GM20431 (cell line): ENCODE data around the gene FXYD2.

Source experiments
- in situ Hi-C: fragments of 300-500 bp; cut with MseI, MboI; formaldehyde crosslinking; loops from one replicate; pipeline ENCODE4 v1.15.0; 2020; ENCODE audit warnings: low sequenced_read_pairs; ENCODE audit not compliant: unreplicated experiment

The FXYD2 gene

DNA sequence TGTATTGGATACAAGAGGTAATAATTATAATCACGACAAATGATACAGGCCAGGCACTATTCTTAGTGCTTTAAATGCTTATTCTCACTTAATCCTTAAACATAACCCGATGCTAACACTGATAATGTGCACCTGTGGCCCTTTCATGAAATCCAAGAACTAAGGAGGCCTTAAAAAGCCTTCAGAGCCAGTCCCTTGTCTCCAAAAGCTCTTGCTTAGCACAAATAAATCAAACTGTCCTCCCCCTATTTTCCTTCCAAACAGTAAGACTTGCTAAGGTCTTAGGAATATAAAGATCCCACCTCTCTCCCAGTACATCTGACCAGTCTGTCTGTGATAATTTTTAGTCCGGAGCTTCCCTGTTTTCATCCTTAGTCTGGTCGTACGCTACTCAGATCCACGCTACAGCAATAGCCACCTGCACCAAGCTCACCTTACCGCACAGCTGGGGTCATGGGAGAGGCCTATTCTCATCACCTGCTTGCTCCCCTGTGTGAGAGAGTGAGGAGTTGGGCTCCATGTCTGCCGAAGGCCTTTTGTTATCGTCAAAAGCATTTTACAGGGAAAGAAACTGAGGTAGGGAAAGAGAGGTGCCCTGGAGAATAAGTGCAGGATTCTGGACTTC, 35.1 kb upstream of the FXYD2 start:
- in situ Hi-C loops = no loop called here

DNA sequence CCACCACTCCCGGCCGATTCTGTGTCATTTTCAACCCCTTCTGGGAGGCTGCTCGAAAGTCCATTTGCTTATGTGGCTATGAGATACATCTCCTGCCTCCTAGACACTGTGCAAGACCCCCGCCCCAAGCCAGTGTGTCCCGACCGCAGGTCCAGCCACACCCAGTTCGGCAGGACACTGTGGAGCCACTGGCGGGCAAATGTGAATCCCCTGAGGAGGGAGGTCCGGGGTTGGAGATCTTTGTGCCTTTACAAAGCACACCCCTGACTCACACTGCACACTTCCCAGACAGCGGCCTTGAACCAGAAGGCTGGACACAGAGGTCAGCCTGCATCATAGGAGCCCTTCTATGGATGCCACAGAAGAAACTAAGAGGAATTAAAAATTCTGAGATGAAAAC, 34.5 kb upstream of the FXYD2 start:
- in situ Hi-C loops = no loop called here

DNA sequence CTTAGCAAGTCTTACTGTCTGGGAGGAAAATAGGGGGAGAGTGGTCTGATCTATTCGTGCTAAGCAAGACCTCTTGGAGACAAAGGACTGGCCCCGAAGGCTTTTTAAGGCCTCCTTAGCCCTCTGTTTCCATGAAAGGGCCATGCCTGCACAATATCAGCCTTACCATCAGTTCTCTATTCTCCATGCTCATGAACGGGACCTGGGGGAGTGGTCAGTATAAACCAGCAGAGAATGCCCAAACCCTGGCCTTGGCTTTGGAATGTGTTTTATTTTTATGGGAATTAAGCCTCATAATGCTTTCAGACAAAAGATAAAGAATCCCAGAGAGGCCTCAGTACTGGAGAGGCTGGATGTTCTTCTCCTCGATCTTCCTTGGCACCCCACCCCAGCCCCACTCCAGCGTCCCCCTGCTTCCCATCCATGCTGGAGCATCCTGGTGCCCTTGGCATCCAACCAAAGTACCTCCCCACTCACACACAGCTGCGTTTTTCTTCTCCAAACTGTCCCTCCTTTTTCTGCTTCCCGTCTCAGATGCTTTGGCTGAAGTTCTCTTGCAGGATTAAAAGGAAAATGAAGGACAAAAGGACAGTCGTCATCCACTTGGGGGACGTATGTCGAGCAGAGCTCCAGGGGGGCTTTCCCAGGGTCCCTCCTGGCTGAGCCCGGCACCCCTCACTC, 33.3 kb upstream of the FXYD2 start:
- in situ Hi-C loops = no loop called here

DNA sequence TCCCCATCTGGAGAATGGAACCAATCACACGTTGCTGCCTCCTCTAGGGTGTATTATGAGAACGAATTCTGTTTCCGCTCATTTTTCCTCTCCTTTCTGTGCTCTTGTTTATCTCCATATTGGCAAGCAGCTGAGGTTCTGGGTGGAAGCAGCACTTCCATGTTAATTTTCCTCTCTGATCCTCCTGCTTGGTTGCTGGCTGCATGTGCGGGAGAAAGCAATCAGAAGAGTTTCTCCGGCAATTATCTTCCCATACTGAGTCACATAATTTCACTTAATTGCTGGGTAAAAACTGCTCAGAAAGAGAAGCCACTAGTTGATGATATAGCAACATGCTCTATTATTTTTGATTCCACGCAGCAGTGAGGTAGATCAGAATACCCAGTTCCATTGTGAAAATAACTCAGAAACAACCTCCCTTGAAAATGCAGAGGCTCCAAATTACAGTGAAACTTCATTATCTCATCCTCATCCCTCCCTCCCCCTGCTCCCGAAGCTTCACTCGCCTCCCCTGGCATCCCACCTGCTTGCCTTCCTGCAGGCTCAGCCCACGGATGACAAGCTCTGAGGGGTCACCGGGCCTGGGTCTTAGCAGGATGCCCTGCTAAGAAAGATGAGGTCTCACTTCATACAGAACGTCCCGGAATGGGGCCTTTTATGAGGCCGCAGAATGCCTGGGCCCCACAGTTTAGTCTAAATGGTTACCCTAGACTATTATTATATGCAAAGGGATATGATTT, 31.5 kb upstream of the FXYD2 start:
- in situ Hi-C loops = no loop called here

DNA sequence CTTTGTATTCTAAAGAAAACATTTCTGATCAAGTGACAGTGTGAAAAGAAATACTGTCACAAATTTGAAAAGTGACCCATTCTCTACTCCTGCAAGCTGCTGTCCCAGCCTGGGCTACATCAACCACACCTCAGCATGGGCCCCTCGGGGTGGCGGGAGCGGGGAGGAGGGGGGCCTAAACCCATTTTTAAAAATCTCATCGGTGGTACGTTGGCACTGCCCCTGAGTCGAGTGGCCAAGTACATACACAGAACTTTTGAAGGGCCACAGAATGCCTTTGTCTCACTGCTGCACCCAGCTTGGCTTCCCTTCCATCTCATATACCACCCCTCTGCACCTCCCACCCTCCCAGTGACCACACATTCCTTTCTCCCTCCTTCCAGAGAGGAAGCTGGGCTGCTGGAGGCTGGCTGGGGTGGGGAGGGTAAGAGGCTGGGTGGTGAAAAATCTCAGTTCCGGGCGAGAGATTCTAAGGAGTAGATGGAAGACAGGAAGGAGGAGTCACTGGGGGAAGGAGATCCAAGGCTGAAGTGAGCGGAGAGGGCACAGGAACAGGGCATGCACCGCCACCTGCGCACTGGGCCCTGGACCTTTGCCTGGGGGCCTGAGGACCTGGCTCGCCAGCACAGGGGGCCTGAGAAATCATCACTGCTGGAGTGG, 30.8 kb upstream of the FXYD2 start:
- in situ Hi-C loops = no loop called here

DNA sequence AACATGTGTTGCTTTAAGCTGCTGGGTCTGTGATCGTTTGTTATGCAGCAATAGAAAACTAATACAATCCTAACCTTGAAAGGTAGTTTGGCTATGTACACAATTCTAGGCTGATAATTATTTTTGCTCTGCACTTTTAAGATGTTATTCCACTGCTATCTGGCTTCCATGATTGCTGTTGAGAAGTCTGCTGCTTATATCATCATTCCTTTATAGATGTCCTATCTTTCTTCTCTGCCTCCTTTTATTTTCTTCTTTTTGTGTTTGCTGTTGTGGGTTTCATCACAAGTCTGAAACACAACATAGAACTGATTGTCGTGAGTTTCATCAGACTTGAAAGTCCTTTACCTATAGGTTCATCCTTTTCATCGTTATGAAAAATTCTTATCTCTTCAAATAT, 27.8 kb upstream of the FXYD2 start:
- in situ Hi-C loops = no loop called here

DNA sequence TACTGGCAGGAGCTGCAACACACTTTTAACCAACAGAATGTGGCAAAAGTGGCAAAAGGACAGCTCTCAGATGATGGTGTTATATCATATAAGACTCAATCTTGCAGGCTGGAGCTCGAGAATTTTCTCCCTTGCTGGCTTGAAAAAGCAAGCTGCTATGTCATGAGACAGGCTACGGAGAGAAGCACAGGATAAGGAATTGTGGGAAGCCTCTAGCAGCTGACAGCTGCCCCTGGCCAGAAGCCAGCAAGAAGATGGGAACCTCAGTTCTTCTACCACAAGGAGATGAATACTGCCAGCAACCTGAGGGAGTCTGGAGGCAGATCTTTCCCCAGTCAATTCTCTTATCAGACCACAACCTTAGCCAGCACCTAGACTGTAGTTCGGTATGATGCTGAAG, 27.3 kb upstream of the FXYD2 start:
- in situ Hi-C loops = no loop called here

DNA sequence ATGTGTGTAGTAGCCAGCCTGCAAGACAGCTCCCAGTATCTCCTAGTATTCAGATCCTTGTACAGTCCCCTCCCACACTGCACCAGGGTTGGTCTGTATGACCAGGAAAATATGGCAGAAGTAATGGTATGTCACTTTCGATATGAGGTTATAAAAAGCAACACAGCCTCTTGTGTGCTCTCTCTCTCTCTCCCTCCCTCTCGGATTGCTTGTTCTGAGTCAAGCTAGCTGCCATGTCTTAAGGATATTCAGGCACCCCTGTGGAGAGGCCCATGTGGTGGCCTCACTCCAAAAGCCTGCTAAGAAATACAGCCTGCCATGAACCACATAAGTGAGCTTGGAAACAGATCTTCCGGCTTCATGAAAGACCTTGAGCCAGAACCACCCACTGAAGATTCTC, 26.6 kb upstream of the FXYD2 start:
- in situ Hi-C loops = no loop called here

DNA sequence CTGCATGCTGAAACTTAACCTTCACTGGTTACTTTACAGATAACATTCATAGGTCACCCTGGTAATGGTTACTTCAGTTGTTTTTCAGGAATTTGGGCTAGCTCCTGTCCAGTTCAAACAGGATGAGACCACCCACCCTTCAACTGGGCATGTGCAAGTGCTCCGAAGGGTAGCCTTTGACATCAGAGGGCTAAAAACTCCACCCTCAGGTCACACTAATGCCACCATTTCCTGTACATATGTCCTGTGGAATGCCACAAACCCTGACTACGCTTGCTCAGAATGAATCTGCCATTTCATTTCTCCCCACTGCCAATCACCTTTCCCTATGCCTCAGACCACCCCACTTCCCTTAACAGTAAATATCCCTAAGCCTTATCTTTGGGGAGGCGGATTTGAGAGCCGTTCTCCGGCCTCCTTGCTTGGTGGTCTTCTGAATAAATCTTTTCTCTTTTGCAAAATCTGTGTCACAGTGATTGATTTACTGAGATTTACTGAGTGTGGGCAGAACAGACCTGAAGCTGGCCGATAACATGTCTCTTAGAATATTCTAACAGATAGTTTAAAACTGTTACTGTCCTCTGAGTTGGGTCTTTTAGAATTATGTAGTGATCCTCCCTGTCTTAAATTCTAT, 25.4 kb upstream of the FXYD2 start:
- in situ Hi-C loops = loop anchor here (10.0 kb wide), 1 partner anchor 205 kb away; no protein-coding TSS in a partner anchor

DNA sequence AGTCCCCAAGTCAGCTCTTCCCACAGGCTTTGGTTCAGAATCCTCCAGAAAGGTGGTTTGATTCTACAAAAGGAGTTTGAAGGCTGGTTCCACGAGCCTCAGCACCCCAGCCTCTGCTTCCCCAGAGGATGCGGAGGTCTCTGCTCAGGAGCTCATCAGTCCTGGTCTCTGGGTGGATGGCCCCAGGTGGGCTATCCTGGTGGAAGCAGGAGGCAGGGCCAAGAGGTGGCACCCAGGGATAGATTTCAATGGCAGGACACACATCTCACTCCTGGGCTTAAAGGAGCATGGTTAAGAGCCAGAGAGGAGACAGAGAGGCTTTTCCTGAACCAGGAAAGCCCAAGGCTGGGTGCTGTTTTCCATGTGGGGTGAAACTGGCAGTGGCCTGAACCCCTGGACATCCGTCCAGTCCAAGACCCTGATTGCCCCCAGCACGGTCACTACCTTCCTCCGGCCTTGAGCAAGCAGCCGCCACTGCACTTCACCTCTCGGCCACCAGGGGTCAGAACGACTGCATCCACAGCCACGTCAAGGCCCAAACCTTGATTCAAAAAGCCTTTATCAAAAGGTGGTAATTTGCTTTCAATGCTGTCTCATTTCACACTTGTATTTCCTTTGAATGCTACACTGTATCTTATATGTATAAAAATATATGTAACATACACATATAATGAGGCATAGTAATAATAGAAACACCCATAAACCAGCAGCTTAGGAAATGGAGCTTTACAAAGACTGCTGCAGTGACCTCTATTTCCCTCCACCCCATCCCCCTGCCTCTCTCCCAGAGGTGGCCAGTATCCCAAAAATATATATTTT, 19.3 kb upstream of the FXYD2 start:
- in situ Hi-C loops = loop anchor here (10.0 kb wide), 1 partner anchor 211 kb away; no protein-coding TSS in a partner anchor

DNA sequence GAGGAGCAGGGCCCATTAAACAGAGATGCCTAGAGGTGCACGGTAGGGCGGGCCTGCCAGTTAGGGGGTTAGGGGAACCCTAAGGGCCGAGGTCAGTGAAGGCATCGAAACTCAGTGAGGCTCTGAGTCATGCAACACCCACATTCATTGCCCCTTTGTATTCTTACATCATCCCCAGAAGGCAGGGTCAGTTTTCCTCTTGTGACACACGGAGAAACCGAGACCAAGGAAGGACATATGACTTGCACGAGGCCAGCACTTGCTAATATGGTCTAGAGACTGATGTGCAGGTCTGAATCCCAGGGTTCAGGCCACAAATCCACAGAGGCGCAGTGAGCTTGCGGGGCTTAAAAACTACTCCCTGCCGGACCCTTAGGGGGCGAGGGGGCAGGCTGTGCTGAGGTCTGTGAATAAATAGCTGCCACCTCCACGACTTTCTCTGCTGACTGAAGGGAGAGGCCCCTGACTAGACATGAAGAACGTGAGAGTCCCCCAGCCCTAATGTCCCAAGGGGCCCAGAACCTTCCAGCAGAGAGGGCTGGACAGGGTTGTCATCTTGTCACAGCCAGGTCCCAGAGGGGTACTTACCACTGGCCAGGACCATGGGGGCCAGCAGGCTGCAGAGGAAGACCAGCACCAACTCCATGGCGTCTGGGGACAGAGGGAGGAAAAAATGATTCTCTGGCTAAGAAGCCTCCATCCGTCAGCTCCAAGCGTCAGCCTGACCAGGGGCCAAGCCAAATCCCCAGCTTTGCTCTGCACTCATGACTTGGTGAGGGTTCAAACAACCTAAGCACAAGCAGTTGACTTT, 17.8 kb upstream of the FXYD2 start:
- in situ Hi-C loops = loop anchor here (10.0 kb wide), 1 partner anchor 212 kb away; no protein-coding TSS in a partner anchor

DNA sequence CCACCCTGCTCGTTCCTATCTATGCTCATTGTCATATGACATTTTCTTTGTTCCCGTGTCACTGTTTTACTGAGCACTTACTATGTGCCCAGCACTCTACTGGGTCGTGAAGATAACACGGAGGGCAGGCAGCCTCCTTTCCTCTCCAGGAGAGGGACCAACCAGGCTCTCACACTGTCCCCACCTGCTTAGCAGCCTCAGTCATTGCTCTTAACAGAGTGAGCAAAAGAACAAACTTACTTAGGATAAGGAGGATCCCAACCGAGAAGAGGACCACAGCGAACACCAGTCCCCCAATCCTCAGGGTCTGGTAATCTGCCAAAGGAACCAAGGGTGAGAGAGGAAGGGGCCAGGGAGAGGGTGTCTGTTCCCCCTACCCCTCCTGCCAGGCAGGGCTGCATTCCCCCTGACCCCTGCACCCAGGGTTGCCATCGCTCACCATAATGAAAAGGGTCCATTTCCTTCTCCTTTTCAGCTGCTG, 17.0 kb upstream of the FXYD2 start:
- in situ Hi-C loops = loop anchor here (10.0 kb wide), 1 partner anchor 213 kb away; no protein-coding TSS in a partner anchor

DNA sequence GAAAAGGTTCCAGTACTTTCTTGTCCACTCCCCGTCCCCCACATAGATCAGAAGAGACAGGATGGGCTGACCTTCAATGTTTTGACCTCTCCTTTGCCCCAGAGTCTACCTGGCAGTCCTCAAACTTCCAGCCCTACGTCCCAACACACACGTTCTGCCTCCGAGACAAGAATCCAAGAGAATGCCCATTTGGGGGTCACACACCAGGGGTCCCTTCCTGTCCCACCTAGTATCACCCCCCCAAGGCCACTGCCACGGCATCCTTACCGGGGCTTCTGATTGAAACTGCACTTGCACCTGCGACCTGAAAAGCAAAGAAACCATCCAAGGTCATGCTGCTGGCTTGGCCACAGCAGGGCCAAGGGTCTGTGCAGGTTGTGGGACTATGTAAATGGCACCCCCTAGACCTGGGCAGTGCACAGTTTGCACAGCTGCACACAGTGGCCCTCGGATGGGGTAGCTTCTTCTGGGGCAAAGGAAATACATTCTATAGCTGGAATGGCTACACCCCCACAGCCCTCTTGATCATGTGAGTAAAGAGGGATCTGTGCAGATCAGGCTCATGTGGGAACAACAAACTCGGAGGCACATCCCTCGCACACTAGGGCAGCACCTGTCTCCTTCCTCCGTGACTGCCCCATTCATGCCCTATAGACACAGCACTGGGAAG, 16.5 kb upstream of the FXYD2 start:
- in situ Hi-C loops = loop anchor here (10.0 kb wide), 1 partner anchor 214 kb away; no protein-coding TSS in a partner anchor

DNA sequence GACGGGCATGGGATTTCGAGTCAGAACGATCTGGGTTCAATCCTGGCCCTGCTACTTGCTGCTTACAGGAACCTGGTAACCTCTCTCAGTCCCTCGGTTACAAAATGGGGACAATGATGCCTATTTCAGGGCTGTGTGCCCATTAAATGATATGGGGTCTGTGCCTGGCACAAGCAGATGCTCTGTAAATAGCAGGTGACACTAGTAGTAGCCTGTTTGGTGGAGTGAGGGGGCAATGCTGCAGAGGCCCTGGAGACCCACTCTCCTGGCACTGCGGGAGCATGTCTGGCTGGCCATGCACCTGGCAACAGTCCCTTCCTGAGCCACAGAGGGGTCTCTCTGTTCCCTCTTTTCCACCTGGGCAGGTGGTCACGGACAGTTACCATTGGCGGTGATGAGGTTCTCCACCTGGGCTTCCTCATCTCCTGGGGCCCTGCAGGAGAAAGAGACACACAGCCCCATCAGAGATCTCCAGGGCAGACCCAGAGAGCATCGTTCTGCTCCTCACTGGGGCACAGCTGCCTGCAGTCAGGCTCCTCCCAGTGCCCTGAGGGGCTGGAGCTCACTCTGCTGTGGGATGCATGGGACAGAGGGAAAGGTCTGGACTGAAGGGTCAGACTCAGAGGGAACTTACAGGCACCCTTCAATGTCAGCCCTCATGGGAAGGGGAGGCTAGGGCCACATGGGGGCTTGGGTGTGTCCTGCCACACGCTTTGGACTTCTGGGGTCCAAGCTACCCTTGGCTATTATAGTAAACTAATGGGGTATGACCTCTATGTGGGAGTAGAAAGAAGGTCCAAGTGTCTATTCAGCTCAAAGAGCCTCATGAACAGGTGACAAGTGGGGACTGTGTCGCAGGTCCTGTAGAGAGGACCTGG, 15.6 kb upstream of the FXYD2 start:
- in situ Hi-C loops = loop anchor here (10.0 kb wide), 1 partner anchor 215 kb away; no protein-coding TSS in a partner anchor

DNA sequence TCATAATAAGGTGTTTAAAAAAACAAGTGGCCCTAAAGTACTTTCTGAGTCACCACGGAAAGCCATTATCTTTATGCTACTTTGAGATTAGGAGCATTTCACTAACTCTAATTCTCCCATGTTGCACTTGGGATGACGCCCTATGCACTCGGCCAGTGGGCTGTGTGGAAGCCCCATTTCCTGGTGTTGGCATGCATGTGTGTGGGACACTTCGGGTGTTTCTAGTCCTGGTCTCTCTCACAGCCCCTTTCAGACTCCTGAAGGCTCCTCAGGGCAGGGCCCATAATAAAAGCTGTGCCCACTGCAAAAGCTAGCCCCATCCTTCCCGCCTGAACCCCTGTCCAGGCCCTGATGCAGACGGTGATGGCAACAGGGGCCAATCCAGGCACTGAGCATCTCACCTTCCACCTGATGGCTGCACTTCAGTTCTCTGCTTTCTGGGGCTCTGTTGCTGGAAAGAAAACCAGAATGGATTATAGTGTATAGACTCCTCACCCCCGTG, 14.9 kb upstream of the FXYD2 start:
- in situ Hi-C loops = no loop called here

DNA sequence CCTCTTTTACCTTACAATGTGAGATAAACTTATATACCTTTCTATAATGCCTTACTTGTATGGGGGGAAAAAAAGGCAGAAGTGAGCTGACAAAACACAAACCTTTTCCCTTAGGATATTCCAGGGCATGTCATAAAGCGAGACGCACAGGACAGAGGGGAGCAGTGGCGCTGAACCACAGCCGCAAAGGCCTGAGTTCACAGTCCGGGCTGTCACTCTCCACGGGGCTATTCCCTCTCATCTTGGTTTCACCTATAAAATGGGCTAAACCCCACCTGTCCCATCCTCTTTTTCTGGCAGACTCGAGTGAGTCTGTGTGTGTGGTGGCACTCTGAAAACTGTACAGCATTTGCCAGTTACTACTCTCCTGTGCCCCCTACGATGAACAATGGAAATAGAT, 14.4 kb upstream of the FXYD2 start:
- in situ Hi-C loops = no loop called here

DNA sequence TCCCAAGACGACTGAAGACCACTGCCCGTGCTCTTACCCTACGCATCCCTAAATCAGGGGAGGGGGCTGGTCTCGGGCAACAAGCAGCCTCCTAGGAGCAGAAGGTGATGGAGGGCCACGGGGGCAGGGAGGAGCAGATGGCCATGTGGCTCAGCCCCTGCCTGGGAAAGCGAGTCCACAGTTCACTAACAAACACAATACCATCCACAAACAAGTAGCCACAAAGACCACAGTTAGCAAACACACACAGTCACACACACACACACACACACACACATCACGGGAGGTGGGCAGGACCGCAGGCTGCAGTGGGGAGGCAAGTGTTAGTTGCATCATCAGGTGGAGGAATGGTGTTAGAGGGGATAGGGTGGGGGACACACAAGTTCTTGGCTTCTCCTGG, 13.2 kb upstream of the FXYD2 start:
- in situ Hi-C loops = no loop called here
